ENCODE results near the gene RETNLB.

The RETNLB gene, protein sequence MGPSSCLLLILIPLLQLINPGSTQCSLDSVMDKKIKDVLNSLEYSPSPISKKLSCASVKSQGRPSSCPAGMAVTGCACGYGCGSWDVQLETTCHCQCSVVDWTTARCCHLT

GRCh38 chr3:108757404-108757982, at the start of gene RETNLB:
Gene RETNLB, minus strand, starts transcription at chr3:108757410. Its CDS starts 225 bp downstream, at chr3:108757185.
- no peak for DNase-seq (ENCODE audit: low read depth in 2 of 2)

- DNase-seq (ENCODE audit: low read depth in 2 of 2) = no peak
Observed at GRCh38 chr3:108806316-108806715, 49.1 kb upstream of the RETNLB start.

DNA sequence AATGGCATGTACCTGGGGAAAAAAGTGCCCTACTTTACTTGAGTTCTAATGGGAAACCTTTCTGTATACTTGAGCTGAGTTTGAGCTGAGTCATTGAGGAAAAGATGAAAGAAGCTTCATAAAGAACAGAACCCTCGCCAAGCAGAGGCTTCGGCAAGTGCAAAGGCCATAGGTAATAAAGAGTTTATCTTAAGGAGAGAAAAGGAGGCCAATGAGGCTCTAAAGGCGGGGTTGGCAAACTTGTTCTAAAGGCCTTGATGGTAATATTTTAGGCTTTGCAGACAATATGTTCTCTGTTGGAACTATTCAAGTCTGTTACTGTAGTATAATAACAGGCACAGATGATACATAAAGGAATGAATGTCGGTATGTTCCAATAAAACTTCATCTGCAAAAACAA, 47.8 kb upstream of the RETNLB start:
- no peak for DNase-seq (ENCODE audit: low read depth in 2 of 2)

DNA sequence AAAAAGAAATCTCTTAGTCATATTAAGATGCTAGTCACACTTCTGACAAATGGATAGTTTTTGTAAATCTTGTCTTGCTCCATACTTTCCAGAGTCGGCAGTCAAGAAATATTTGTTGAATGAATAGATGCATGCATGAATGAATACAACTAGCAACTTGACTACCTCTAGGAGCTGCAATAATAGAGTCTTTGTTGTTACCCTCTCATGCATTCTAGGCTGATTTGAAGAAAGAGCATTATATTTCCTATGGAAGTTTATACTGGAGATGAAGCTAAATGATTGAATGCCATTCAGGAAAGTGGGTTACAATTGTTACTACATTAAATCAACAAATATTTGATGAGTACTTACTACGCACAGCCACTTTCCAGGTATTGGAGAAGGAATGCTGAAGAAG, 47.2 kb upstream of the RETNLB start:
- no peak for DNase-seq (ENCODE audit: low read depth in 2 of 2)

DNA sequence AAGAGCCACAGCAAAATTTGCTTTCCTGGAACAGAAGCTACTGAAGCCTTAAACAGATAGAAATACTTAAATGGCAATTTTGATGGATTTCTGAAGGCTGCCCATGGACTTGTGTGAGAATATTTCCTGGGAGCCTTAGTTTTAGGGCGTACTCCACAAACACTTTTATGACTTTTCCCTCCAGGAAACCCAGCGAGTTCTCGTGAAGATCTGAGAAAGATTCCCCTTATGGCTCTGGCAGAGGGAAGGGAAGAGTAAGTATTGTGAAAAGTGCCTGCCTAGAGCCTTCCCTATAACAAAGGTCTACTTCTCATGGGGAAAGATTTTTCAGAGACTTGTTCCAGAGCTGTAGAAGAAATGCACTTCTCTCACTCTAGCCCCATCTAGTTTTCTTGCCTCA, 34.3 kb upstream of the RETNLB start:
- DNase-seq (ENCODE audit: low read depth in 2 of 2) = no peak

DNA sequence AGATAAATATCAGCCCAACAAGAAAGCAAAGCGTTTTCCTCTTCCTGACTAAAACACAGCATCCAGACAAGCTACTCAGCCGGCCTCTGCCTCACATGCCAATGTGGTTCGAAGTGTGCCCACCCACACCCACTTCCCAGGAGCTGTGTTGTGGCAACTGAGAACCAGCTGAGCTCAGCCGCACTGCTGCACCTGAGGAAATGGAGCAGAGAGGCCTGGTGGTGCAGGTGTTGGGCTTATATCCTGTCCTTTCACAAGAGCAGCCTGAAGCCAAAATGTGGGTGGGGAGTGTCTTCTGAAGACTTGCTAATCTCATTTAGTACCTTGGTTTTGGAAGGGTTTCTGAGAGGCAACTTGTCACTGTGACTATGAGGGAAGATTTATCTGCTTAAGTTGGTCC, 23.0 kb upstream of the RETNLB start:
- DNase-seq (ENCODE audit: low read depth in 2 of 2) = peak in 1 of 2 donors; percentile 2

DNA sequence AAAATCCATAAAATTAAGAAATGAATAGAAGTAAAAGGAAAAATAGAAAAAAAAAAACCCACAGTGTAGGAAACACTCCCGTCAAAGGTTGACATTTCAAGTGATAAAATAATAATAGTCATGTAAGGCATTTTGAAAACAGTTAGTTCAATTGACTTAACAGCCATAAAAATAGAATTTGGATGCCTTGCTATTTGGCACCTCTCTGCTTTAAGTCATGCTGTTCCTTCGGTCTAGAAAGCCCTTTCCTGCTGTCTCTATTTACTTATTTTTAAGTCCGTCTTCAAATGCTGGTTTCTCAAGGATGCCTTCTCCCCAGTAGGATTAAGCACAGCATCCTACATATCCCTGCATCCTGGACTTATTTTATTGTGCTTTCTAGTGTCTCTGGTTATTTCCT, 22.3 kb upstream of the RETNLB start:
- DNase-seq (ENCODE audit: low read depth in 2 of 2) = no peak

DNA sequence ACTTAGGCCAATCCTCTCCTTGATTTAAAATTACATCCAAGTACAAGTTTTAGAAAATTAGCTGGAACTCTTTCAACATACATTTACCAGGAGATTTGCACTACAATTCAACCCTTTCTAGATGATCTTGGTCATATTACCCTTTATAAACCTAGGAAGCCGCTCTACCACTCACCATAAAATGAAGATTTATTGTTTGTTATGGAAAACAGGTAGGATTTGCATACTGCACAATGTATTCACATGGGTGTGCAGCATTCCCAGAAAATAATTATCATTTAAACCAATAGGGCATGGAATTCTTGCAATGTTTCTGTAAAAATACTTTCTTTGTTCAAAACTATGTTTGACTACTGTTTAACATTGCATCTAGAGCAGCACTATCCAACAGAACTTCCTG, 18.4 kb upstream of the RETNLB start:
- DNase-seq (ENCODE audit: low read depth in 2 of 2) = no peak

DNA sequence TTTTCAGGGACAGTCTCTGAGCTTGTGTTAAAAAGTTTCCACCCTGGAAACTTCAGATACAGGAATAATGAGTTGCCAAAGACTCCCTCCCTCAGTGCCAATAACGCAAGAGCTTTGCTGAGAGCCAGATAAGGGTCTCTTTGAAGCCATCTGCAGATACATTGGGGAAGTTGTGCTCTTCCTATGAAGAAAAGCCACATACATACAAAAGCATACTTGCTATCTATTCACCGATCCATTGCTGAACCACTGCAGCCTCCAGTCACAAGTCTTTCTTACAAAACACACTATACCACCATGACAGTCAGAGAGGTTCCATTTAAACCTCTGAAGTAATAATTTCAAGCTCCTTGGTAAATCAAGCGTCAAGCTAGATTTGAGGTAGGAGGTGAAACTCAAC, 10.0 kb upstream of the RETNLB start:
- no peak for DNase-seq (ENCODE audit: low read depth in 2 of 2)

GRCh38 chr3:108755686-108756085, 1.5 kb downstream of the RETNLB start:
- no peak for DNase-seq (ENCODE audit: low read depth in 2 of 2)

GRCh38 chr3:108744762-108745161, 12.4 kb downstream of the RETNLB start:
- no peak for DNase-seq (ENCODE audit: low read depth in 2 of 2)

GRCh38 chr3:108742929-108743328, 14.3 kb downstream of the RETNLB start:
- no peak for DNase-seq (ENCODE audit: low read depth in 2 of 2)

GRCh38 chr3:108736821-108737220, 20.4 kb downstream of the RETNLB start:
- no peak for DNase-seq (ENCODE audit: low read depth in 2 of 2)

DNA sequence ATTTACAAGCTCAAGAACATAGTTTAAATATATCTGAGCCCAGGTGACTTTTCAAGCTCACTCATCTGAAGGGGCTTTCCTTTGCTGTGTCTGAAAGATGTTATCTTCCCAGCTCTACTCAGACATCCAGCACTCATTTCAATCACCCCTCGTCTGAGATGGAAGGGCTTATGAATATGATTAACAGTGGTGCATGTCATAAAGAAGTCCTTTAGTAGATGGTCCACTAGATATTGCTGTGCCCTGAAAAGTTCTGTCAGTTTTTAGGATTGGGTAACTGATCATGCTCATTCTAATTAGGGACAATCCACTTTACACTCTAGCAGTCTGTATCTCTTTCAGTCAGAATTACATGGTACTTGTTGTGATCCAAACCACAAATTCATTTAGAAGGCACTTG, 28.3 kb downstream of the RETNLB start:
- no peak for DNase-seq (ENCODE audit: low read depth in 2 of 2)

GRCh38 chr3:108728105-108728504, 29.1 kb downstream of the RETNLB start:
- no peak for DNase-seq (ENCODE audit: low read depth in 2 of 2)

- no peak for DNase-seq (ENCODE audit: low read depth in 2 of 2)
Observed at GRCh38 chr3:108724101-108724500, 33.1 kb downstream of the RETNLB start.

DNA sequence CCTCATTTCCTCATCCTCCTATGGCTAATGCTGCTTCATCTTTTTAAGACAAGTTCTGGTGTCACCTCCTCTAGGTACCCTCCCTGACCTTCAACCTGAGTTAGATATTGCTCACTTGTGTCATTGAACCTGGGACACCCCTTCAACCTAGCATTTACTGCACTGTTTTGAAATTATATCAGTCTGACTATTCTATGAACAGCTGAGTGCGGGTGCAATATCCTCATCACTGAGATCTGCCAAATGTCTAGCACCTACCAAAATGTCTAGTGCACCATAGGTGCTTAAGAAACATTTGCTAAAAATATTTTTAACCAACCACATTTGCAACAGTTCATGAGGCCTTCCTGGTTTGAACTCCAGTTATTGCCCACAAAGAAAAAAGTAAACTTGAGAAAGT, 34.5 kb downstream of the RETNLB start:
- DNase-seq (ENCODE audit: low read depth in 2 of 2) = no peak

GRCh38 chr3:108719178-108719806, 37.9 kb downstream of the RETNLB start:
- DNase-seq (ENCODE audit: low read depth in 2 of 2) = no peak

DNA sequence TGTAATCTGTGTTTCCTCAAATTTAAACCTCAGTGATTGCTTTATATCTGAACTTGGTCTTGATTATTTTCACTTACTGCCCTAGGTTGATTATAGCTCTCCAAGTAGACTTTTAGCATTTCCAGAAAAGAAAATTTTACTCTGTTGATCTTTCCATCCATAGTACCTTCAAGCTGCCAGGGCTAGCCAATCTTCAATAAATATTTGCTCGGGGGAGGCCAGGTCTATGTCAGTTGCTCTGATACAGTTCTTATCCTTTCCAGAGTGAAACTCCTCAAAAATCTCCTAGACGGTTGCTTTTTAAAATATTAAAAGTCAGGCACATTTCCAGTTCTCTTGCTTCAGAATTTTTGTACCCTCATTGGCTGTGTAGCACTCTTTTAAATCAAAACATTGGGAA, 38.8 kb downstream of the RETNLB start:
- DNase-seq (ENCODE audit: low read depth in 2 of 2) = no peak

GRCh38 chr3:108713816-108714215, 43.4 kb downstream of the RETNLB start:
- no peak for DNase-seq (ENCODE audit: low read depth in 2 of 2)

DNA sequence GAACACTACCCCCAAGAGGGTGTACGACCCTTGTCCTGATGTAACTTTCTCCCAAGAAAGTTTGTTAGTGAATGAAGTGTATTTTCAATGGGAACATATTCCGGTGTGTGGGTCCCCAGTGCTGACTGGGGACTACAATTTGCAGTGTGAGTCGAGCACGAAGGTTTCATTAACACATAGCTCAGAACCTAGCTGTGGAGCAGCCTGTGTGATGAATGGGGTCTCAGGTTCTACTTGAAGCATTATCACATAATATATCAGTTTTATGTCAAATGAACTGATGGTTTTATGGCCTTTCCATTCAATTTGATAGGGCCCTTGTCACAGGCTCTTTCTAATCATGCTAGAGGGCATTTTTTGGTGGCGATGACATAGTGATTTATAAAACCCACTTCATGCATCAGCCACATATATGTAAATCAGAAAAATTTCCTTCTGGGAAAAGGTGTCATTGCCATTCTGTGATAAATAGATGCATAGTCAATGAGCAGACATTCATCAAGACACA, 44.1 kb downstream of the RETNLB start:
- DNase-seq (ENCODE audit: low read depth in 2 of 2) = no peak

All from stimulated activated CD8-positive, alpha-beta memory T cell treated with anti-CD3 and anti-CD28 coated beads, Interleukin-2, amount 100 ng/mL, for 48 hours (primary cell).